ENCODE results near the gene PANK2. TPM values are rescaled to one million over a fixed set of nuclear protein-coding genes. Genes with fewer than 3 reads are reported as not detected.

The PANK2 gene
- total and polyA plus RNA-seq, 2 experiments from 2014 or later, result 36.1 to 72.0 TPM

- Mint-ChIP-seq H3K27me3 (ENCODE audit: insufficient read depth, low read depth, poor library complexity) (peaks cover 12% of the 10 kb centered on the region), H3K4me3 (no peak overlapping the region), H3K27ac (peak overlapping the region; percentile 35), H3K36me3 (ENCODE audit: low read depth) (peaks cover 33% of the 10 kb centered on the region), H3K4me1 (peaks cover 25% of the 10 kb centered on the region), H3K9me3 (no peaks in the 10 kb centered on the region)
- peaks cover 12% of the 10 kb centered on the region for H3K4me1 ChIP-seq (ENCODE audit: insufficient read depth)
- peaks cover 15% of the 10 kb centered on the region; the same call in 1 of the 2 replicates for H3F3A ChIP-seq (replicated peaks; ENCODE audit: low read depth)
- no peak overlapping the region for H3K27ac ChIP-seq (ENCODE audit: low read depth)
- H3K27me3 ChIP-seq (ENCODE audit: insufficient read depth), result no peaks in the 10 kb centered on the region
- H4K20me1 ChIP-seq (replicated peaks; ENCODE audit: insufficient read depth), result peaks cover 96% of the 10 kb centered on the region
- ATAC-seq, result no peak
- DNase-seq (ENCODE audit: low spot score), result no peak
- TF ChIP-seq CREB1 (CRISPR knock-in tag; IDR thresholded peaks at IDR 0.05; ENCODE audit: low read depth), result no peak
- TF ChIP-seq NANOG (IDR thresholded peaks at IDR 0.05; ENCODE audit: borderline replicate concordance), result no peak
- TF ChIP-seq POLR2AphosphoS5 (IDR thresholded peaks at IDR 0.05; ENCODE audit: low read depth), result no peak
- TF ChIP-seq JUNB (IDR thresholded peaks at IDR 0.05; ENCODE audit: unreplicated experiment), result no peak
- no peak for TF ChIP-seq CTCF (conservative IDR thresholded peaks at IDR 0.05; ENCODE audit: low read depth in 2 of 2)
- TF ChIP-seq ZNF331 (CRISPR knock-in tag; IDR thresholded peaks at IDR 0.05; ENCODE audit: low read depth), result no peak
- no peak for TF ChIP-seq STAT1 (IDR thresholded peaks at IDR 0.05; ENCODE audit: unreplicated experiment)
- TF ChIP-seq EZH2 (IDR thresholded peaks at IDR 0.05; ENCODE audit: low read depth, unreplicated experiment), result no peak
- no peak for TF ChIP-seq ETS1 (IDR thresholded peaks at IDR 0.05)
- no peak for TF ChIP-seq ZNF462 (CRISPR knock-in tag; IDR thresholded peaks at IDR 0.05)
- no peak for TF ChIP-seq EZH2phosphoT487 (IDR thresholded peaks at IDR 0.05; ENCODE audit: unreplicated experiment)
- no peak for TF ChIP-seq REST (IDR thresholded peaks at IDR 0.05; ENCODE audit: unreplicated experiment)
- no peak for TF ChIP-seq ZNF114 (CRISPR knock-in tag; IDR thresholded peaks at IDR 0.05)
- H3K9me2 ChIP-seq (ENCODE audit: insufficient read depth), result no peaks in the 10 kb centered on the region
- H3K4me3 ChIP-seq, result no peak overlapping the region
- no peak overlapping the region for H2AFZ ChIP-seq
- peaks cover 25% of the 10 kb centered on the region for H3K36me3 ChIP-seq (ENCODE audit: insufficient read depth)
- H3K79me2 ChIP-seq (replicated peaks; ENCODE audit: insufficient read depth), result peaks cover 100% of the 10 kb centered on the region
- H3K4me2 ChIP-seq, result no peak overlapping the region
These were observed 15.7 kb downstream of the PANK2 start for GRCh38 chr20:3904857-3905256.

All from GM23338 (cell line).